Colonic mucosa (tissue), 4 donors: Measurements from ENCODE around the gene GABRD. TPM values are rescaled to one million over a fixed set of nuclear protein-coding genes. Genes with fewer than 3 reads are reported as not detected.

Experiments used
- DNase-seq: peaks from one replicate; pipeline ENCODE4 v3.0.0-alpha.2; 2020
- H3K27ac ChIP-seq: fragments of 200-600 bp; one replicate; pipeline ENCODE4 v1.8.0; 2021
- H3K27me3 ChIP-seq: fragments of 200-600 bp; one replicate; pipeline ENCODE4 v1.8.0; 2021
- H3K36me3 ChIP-seq: fragments of 200-600 bp; one replicate; pipeline ENCODE4 v1.8.0; 2021
- H3K4me1 ChIP-seq: fragments of 200-600 bp; one replicate; pipeline ENCODE4 v1.8.0; 2021; ENCODE audit warnings: mild to moderate bottlenecking
- H3K4me3 ChIP-seq: fragments of 200-600 bp; one replicate; pipeline ENCODE4 v1.8.0; 2021
- H3K9ac ChIP-seq, 2 donors: one replicate each; pipeline ENCODE4 v1.7.0; 2013; ENCODE audit warnings: control low read depth in 2 of 2, low read depth in 2 of 2, low read length in 2 of 2
- H3K9me3 ChIP-seq: fragments of 200-600 bp; one replicate; pipeline ENCODE4 v1.8.0; 2021
- CTCF ChIP-seq: fragments of 200-600 bp; IDR thresholded peaks from one replicate; pipeline ENCODE4 v1.8.0; 2022; ENCODE audit warnings: antibody characterized with exemption, mild to moderate bottlenecking
- intact Hi-C: fragments of 100-400 bp; cut with DNase I; formaldehyde crosslinking; loops from one replicate; pipeline ENCODE4 v1.14.1; 2022
- total RNA-seq, 2 donors: library from RNA; stranded (reverse); fragmentation: NEBNext Ultra II Directional in 1 of 2; extraction: Animal tissue kit (Norgen Biotek cat#: 25700) in 1 of 2; gene quantifications; one replicate each; pipeline ENCODE4 v1.2.1, GENCODE V29; 2021
- donor health status: healthy.
- donor health status: DM: no; HTN: no; CAD: no.
- donor health status: DM: no; HTN: no; CAD: no.

GABRD gene
- total RNA-seq, 2 donors from 2014 or later: 0.15 to 0.21 TPM

GRCh38 chr1:2079396-2080085 is 60.4 kb downstream of the GABRD start:
- Histone ChIP-seq H3K4me3 (no peak overlapping the region), H3K4me1 (no peaks in the 10 kb centered on the region), H3K36me3 (no peaks in the 10 kb centered on the region), H3K27me3 (no peaks in the 10 kb centered on the region), H3K9me3 (no peaks in the 10 kb centered on the region), H3K27ac (no peak overlapping the region), H3K9ac (no peak overlapping the region)
- intact Hi-C loops: no loop called here
- TF ChIP-seq CTCF: no peak
- no peak for DNase-seq

- Histone ChIP-seq H3K27ac (no peak overlapping the region), H3K4me1 (no peaks in the 10 kb centered on the region), H3K36me3 (no peaks in the 10 kb centered on the region), H3K9me3 (no peaks in the 10 kb centered on the region), H3K9ac (no peak overlapping the region), H3K27me3 (no peaks in the 10 kb centered on the region), H3K4me3 (no peak overlapping the region)
- intact Hi-C loops: no loop called here
- no peak for DNase-seq
- TF ChIP-seq CTCF: no peak
These were observed 61.0 kb downstream of the GABRD start for GRCh38 chr1:2080140-2080539.

Other genes starting within 250 kb of the GABRD start
- 100 to 1,000 TPM; 122 to 146 TPM for gene NADK, start 240.9 kb upstream of the GABRD start, total RNA-seq
- 100 to 1,000 TPM; 281 to 367 TPM for gene GNB1, start 128.3 kb upstream of the GABRD start, total RNA-seq
- under 1 TPM in 1 of 2 donors, not detected in 1; 0.17 TPM for gene CALML6, start 104.1 kb upstream of the GABRD start, total RNA-seq
- 1 to 10 TPM; 3.5 to 9.8 TPM for gene TMEM52, start 100.1 kb upstream of the GABRD start, total RNA-seq
- gene CFAP74, start 15.6 kb upstream of the GABRD start, total RNA-seq: under 1 TPM; 0.10 to 0.16 TPM
- 10 to 100 TPM; 50.4 to 72.2 TPM for gene PRKCZ, start 31.1 kb downstream of the GABRD start, total RNA-seq
- 10 to 100 TPM; 29.9 to 53.7 TPM for gene FAAP20, start 175.4 kb downstream of the GABRD start, total RNA-seq
- gene SKI, start 209.0 kb downstream of the GABRD start, total RNA-seq: 10 to 100 TPM; 31.0 to 36.1 TPM